ENCODE data around the gene ERICH6B. TPM values are rescaled to one million over a fixed set of nuclear protein-coding genes. Genes with fewer than 3 reads are reported as not detected.

ERICH6B gene
- total and polyA plus RNA-seq, 2 experiments from 2014 or later, result not detected

- H3K9ac ChIP-seq, result peak overlapping the region; percentile 52
- peaks cover 21% of the 10 kb centered on the region for H3K4me1 ChIP-seq (ENCODE audit: insufficient read depth)
- 3 to 10% methylated on average over 4 of the region's 4 CpGs for WGBS, 2 experiments (ENCODE audit: low coverage in 1 of 2, low lambda C conversion rate in 2 of 2, missing lambda C conversion rate in 2 of 2)
- H3K4me2 ChIP-seq (ENCODE audit: unreplicated experiment), result peak overlapping the region; percentile 84
- peaks cover 49% of the 10 kb centered on the region for H3F3A ChIP-seq (ENCODE audit: insufficient read depth)
- peak overlapping the region; percentile 44 for H3K4me3 ChIP-seq
- H4K20me1 ChIP-seq (ENCODE audit: insufficient read depth), result no peaks in the 10 kb centered on the region
- no peaks in the 10 kb centered on the region for H3K9me3 ChIP-seq (ENCODE audit: low read depth)
- H3K9me2 ChIP-seq (ENCODE audit: insufficient read depth), result no peaks in the 10 kb centered on the region
- TF ChIP-seq EZH2 (IDR thresholded peaks at IDR 0.05; ENCODE audit: insufficient read depth, poor library complexity, severe bottlenecking), result no peak
- peak; percentile 76; the same call in 1 of the 2 replicates for TF ChIP-seq EZH2phosphoT487 (IDR thresholded peaks at IDR 0.05; ENCODE audit: insufficient read depth, low read depth)
- H3K79me2 ChIP-seq (ENCODE audit: insufficient read depth), result peaks cover 38% of the 10 kb centered on the region
- H2AFZ ChIP-seq, result no peak overlapping the region
- in situ Hi-C loops (cut with MboI), result no loop called here
- peaks cover 55% of the 10 kb centered on the region for H3K36me3 ChIP-seq (ENCODE audit: low read depth)
- H3K27me3 ChIP-seq (replicated peaks; ENCODE audit: insufficient read depth), result no peaks in the 10 kb centered on the region
- peak overlapping the region; percentile 82 for H3K27ac ChIP-seq
- DNase-seq, result peak; percentile 82
Measured at GRCh38 chr13:45500492-45501174, 114.9 kb downstream of the ERICH6B start.

- Histone ChIP-seq H3F3A (ENCODE audit: insufficient read depth) (peaks cover 47% of the 10 kb centered on the region), H4K20me1 (ENCODE audit: insufficient read depth) (no peaks in the 10 kb centered on the region), H3K9me3 (ENCODE audit: low read depth) (no peaks in the 10 kb centered on the region), H3K27ac (no peak overlapping the region), H3K9me2 (ENCODE audit: insufficient read depth) (no peaks in the 10 kb centered on the region), H3K4me3 (no peak overlapping the region), H3K9ac (no peak overlapping the region), H3K27me3 (replicated peaks; ENCODE audit: insufficient read depth) (no peaks in the 10 kb centered on the region), H3K36me3 (ENCODE audit: low read depth) (peaks cover 48% of the 10 kb centered on the region), H2AFZ (no peak overlapping the region), H3K79me2 (ENCODE audit: insufficient read depth) (peaks cover 13% of the 10 kb centered on the region), H3K4me1 (ENCODE audit: insufficient read depth) (peaks cover 21% of the 10 kb centered on the region), H3K4me2 (ENCODE audit: unreplicated experiment) (no peak overlapping the region)
- whole genome bisulfite sequencing, 2 experiments (ENCODE audit: low coverage in 1 of 2, low lambda C conversion rate in 2 of 2, missing lambda C conversion rate in 2 of 2), result 78 to 83% methylated on average over 7 of the region's 7 CpGs
- in situ Hi-C loops (cut with MboI), result no loop called here
- no peak for DNase-seq
- TF ChIP-seq EZH2 (IDR thresholded peaks at IDR 0.05; ENCODE audit: insufficient read depth, poor library complexity, severe bottlenecking) (no peak), EZH2phosphoT487 (IDR thresholded peaks at IDR 0.05; ENCODE audit: insufficient read depth, low read depth) (no peak)
Measured at GRCh38 chr13:45496942-45497341, 118.6 kb downstream of the ERICH6B start.

GRCh38 chr13:45492538-45492937 lies 123.0 kb downstream of the ERICH6B start:
- H3K9me3 ChIP-seq (ENCODE audit: low read depth), result no peaks in the 10 kb centered on the region
- H4K20me1 ChIP-seq (ENCODE audit: insufficient read depth), result no peaks in the 10 kb centered on the region
- H3K9me2 ChIP-seq (ENCODE audit: insufficient read depth), result no peaks in the 10 kb centered on the region
- H3K9ac ChIP-seq, result no peak overlapping the region
- WGBS, 2 experiments (ENCODE audit: low coverage in 1 of 2, low lambda C conversion rate in 2 of 2, missing lambda C conversion rate in 2 of 2), result 98% methylated on average over 1 of the region's 1 CpG
- TF ChIP-seq EZH2 (IDR thresholded peaks at IDR 0.05; ENCODE audit: insufficient read depth, poor library complexity, severe bottlenecking) (no peak), EZH2phosphoT487 (IDR thresholded peaks at IDR 0.05; ENCODE audit: insufficient read depth, low read depth) (no peak)
- H3K36me3 ChIP-seq (ENCODE audit: low read depth), result peaks cover 48% of the 10 kb centered on the region
- no peak for DNase-seq
- H3K4me3 ChIP-seq, result no peak overlapping the region
- peaks cover 8% of the 10 kb centered on the region; the same call in 1 of the 2 replicates for H3F3A ChIP-seq (ENCODE audit: insufficient read depth)
- no peak overlapping the region for H3K27ac ChIP-seq
- no peaks in the 10 kb centered on the region for H3K27me3 ChIP-seq (replicated peaks; ENCODE audit: insufficient read depth)
- no peak overlapping the region for H2AFZ ChIP-seq
- peaks cover 19% of the 10 kb centered on the region; the same call in 1 of the 2 replicates for H3K79me2 ChIP-seq (ENCODE audit: insufficient read depth)
- H3K4me2 ChIP-seq (ENCODE audit: unreplicated experiment), result no peak overlapping the region
- no peaks in the 10 kb centered on the region for H3K4me1 ChIP-seq (ENCODE audit: insufficient read depth)
- in situ Hi-C loops (cut with MboI), result no loop called here

Small RNA genes lying within 50 kb of the gene (small RNA-seq; reads per million reads assigned to genes)
- gene RNA5SP27 (ENCODE audit: low read depth, low replicate concordance) (not detected), gene TIMM9P3 (ENCODE audit: low read depth, low replicate concordance) (not detected)

Other genes starting within 250 kb of the ERICH6B start
- gene SLC25A30, start 197.4 kb downstream of the ERICH6B start, total RNA-seq (2014; rRNA removed; shearing (Covaris generic)), result 4.3 and 10.2 TPM in 2 replicates
- gene SLC25A30, start 197.4 kb downstream of the ERICH6B start, polyA plus RNA-seq (2016; fragmentation: Nextera tagmentation; extraction: Ambion mirVana), result 4.3 and 4.5 TPM in 2 replicates
- gene COG3, start 150.8 kb downstream of the ERICH6B start, total RNA-seq (2014; rRNA removed; shearing (Covaris generic)), result 17.9 and 26.7 TPM in 2 replicates
- gene COG3, start 150.8 kb downstream of the ERICH6B start, polyA plus RNA-seq (2016; fragmentation: Nextera tagmentation; extraction: Ambion mirVana), result 16.6 and 19.3 TPM in 2 replicates
- gene CBY2, start 86.6 kb upstream of the ERICH6B start, total RNA-seq (2014; rRNA removed; shearing (Covaris generic)), result not detected in 2 replicates
- gene CBY2, start 86.6 kb upstream of the ERICH6B start, polyA plus RNA-seq (2016; fragmentation: Nextera tagmentation; extraction: Ambion mirVana), result not detected in 2 replicates
- not detected in 2 replicates for gene SIAH3, start 236.0 kb upstream of the ERICH6B start, total RNA-seq (2014; rRNA removed; shearing (Covaris generic))
- gene SIAH3, start 236.0 kb upstream of the ERICH6B start, polyA plus RNA-seq (2016; fragmentation: Nextera tagmentation; extraction: Ambion mirVana), result not detected in 2 replicates